Epithelial cell of esophagus (primary cell): Measurements from ENCODE around the gene LYRM9.
"Not testable (repeated sequence)": the region's sequence is repeated elsewhere in the genome, so short reads cannot be mapped to it uniquely, and the experiment has no call there.

Experiments
- DNase-seq: peaks from one replicate; pipeline ENCODE4 v3.0.0; 2010; ENCODE audit warnings: low read depth
- H3K4me3 ChIP-seq: 2 replicates; pipeline ENCODE4 v1.5.1; 2011; ENCODE audit warnings: mild to moderate bottlenecking, low read length, control low read depth
- TF ChIP-seq, protein P1 (sequence below): IDR thresholded peaks from 2 replicates; pipeline ENCODE4 v1.5.1; 2011; ENCODE audit warnings: low read depth, mild to moderate bottlenecking, low read length, control low read depth, inconsistent platforms; ENCODE audit not compliant: insufficient read depth; ENCODE audit errors: missing control alignments

The LYRM9 gene

DNA sequence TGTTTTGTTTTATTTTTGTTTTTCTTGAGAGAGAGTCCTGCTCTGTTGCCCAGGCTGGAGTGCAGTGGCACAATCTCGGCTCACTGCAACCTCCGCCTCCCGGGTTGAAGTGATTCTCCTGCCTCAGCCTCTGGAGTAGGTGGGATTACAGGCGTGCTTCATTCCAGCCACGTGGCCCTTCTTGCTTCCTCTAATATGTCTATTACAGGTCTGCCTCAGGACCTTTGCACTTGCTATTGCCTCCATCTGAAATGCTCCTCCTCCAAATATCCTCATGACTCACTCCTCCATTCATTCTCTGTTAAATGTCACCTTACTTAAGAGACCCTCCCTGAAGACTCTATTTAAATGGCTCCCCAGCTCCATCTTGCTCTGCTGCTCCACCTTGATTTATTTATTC lies 39.0 kb downstream of the LYRM9 start:
- no peak overlapping the region for H3K4me3 ChIP-seq
- no peak for DNase-seq
- TF ChIP-seq, protein P1, sequence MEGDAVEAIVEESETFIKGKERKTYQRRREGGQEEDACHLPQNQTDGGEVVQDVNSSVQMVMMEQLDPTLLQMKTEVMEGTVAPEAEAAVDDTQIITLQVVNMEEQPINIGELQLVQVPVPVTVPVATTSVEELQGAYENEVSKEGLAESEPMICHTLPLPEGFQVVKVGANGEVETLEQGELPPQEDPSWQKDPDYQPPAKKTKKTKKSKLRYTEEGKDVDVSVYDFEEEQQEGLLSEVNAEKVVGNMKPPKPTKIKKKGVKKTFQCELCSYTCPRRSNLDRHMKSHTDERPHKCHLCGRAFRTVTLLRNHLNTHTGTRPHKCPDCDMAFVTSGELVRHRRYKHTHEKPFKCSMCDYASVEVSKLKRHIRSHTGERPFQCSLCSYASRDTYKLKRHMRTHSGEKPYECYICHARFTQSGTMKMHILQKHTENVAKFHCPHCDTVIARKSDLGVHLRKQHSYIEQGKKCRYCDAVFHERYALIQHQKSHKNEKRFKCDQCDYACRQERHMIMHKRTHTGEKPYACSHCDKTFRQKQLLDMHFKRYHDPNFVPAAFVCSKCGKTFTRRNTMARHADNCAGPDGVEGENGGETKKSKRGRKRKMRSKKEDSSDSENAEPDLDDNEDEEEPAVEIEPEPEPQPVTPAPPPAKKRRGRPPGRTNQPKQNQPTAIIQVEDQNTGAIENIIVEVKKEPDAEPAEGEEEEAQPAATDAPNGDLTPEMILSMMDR, result no peak

DNA sequence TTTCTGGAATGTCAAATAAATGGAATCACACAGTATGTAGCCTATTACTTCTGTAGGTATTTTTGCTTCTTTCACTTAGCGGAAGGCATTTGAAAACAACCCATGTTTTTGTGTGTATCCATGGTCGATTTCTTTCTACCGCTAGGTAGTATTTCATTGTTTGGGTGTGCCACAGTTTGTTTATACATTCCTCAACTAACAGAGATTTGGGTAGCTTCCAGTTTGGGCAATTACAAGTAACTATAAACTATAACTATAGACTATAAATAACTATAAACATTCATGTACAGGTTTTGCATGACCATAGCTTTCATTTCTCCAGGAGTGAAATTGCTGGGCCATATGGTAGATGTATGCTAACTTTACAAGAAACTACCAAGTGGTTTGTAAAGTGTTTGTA lies 40.1 kb downstream of the LYRM9 start:
- TF ChIP-seq, protein P1, result no peak
- no peak for DNase-seq
- no peak overlapping the region for H3K4me3 ChIP-seq

- no peak overlapping the region for H3K4me3 ChIP-seq
- DNase-seq, result no peak
- TF ChIP-seq, protein P1, result no peak
Observed at GRCh38 chr17:27849474-27850185, 43.5 kb downstream of the LYRM9 start.

GRCh38 chr17:27848931-27849330 lies 44.2 kb downstream of the LYRM9 start:
- TF ChIP-seq, protein P1, result no peak
- DNase-seq, result no peak

GRCh38 chr17:27846808-27847307 lies 46.3 kb downstream of the LYRM9 start:
- not testable (repeated sequence) for DNase-seq, H3K4me3 ChIP-seq

More at GRCh38 chr17:27848931-27849330, 44.2 kb downstream of the LYRM9 start:
- no peak overlapping the region for H3K4me3 ChIP-seq

- no peak for DNase-seq
- TF ChIP-seq, protein P1, result no peak
- H3K4me3 ChIP-seq, result no peak overlapping the region
Observed at GRCh38 chr17:27846042-27846655, 47.0 kb downstream of the LYRM9 start.

DNA sequence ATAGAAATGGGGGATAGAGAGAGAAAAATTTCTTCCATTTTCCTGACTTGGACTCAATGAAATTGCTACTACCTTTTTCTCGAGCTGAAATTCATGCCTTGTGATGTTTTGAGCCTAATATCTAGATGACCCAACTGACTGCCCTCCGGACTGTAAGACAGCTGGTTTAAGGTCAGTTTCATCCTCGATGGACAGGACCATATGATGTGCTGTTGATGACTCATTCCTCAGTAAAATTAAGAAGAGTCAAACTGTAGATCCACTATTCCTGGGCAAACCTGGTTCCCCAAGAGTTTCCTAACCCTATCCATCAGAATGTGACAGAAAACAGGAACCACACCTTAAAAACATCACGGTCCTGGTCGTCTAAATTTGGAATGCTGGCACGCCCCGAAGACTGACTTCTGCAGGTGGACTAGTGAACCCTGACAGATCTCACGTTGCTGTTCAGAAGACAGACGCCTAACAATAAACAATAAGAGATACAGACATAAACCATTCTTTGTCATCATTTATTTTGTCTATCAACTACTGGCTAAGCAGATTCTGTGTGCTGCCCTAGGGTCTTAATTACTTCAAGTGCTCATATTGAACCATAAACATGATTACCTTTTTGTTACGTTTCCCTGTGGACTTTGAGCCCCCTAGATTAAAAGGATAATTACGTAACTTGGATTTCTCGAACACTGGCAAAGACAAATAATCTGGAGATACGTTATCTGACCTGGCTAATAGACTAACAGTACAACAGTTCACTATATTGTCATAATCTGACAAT lies 47.7 kb downstream of the LYRM9 start:
- DNase-seq, result no peak
- no peak overlapping the region for H3K4me3 ChIP-seq
- TF ChIP-seq, protein P1, result no peak
